ENCODE measurements around the gene TXNDC5. TPM values are rescaled to one million over a fixed set of nuclear protein-coding genes. Genes with fewer than 3 reads are reported as not detected.

TXNDC5 gene
- polyA plus RNA-seq, 3 donors = 12.6 to 33.5 (median 21.2) TPM

DNA sequence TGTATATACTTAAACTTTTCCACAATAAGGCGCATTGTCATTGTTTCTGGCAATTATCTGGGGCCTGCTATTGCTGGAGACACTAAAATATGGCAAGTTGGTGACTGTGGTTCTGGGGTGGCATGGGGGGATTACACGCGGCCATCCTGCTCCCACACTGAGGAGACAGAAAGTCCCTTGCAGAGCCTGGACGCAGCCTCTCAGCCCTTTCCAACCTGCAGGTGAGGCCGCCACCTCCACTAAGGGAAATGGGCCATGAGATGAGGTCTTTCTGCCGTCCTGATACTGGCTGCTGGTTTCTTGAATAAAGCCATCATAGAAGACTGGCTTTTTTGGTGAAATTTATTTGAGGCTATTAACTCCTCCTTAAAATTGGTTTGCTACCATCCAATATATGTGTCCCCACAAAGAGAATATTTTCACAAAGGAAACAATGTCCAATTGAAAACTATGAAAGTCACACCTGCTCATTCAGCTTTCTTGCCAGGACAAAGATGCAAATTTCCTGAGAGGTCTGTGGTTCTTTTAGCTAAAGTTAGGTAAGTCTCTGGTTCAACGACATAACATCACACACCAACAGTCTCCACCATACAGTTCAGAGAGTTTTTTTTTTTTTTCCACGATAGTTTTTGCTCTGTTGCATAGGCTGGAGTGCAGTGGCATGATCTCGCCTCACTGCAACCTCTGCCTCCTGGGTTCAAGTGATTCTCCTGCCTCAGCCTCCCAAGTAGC is 13.0 kb downstream of the TXNDC5 start:
- H3K36me3 Mint-ChIP-seq = peaks cover 86 to 91% of the 10 kb centered on the region in 2 donors
- 96% methylated on average over 4 of the region's 9 CpGs for whole genome bisulfite sequencing (ENCODE audit: insufficient coverage)
- no peaks in the 10 kb centered on the region for H3K9me3 Mint-ChIP-seq
- no peak for DNase-seq
- peaks cover 4% of the 10 kb centered on the region for H3K4me1 Mint-ChIP-seq
- Histone ChIP-seq H3K9ac (ENCODE audit: insufficient read depth, low read length, poor library complexity, severe bottlenecking) (no peak overlapping the region), H3K4me1 (ENCODE audit: control insufficient read depth in 1 of 2, insufficient read depth in 2 of 2, low read length in 2 of 2) (no peaks in the 10 kb centered on the region), H4K20me1 (ENCODE audit: insufficient read depth, low read length) (no peaks in the 10 kb centered on the region), H3K4me3 (replicated peaks in 1 of 3; ENCODE audit: low read depth in 2 of 3, low read length in 3 of 3) (no peak overlapping the region), H3K4me2 (replicated peaks; ENCODE audit: extremely low read depth, low read length, poor library complexity, severe bottlenecking) (no peak overlapping the region), H3K27me3 (ENCODE audit: control insufficient read depth in 2 of 2, insufficient read depth in 2 of 2, low read length in 2 of 2) (no peaks in the 10 kb centered on the region), H3K36me3 (replicated peaks in 1 of 2; ENCODE audit: control insufficient read depth in 1 of 2, insufficient read depth in 2 of 2, low read length in 2 of 2) (peaks cover 92 to 100% of the 10 kb centered on the region in 2 donors), H3K79me2 (ENCODE audit: insufficient read depth, low read length) (no peaks in the 10 kb centered on the region), H2AFZ (ENCODE audit: insufficient read depth, low read depth, low read length, poor library complexity, severe bottlenecking) (no peak overlapping the region), H3K9me3 (replicated peaks in 1 of 2; ENCODE audit: control insufficient read depth in 1 of 2, insufficient read depth in 1 of 2, low read length in 2 of 2) (no peaks in the 10 kb centered on the region), H3K27ac (ENCODE audit: low read depth in 1 of 2, low read length in 2 of 2) (no peak overlapping the region)
- no peak overlapping the region for H3K27ac Mint-ChIP-seq
- H3K4me3 Mint-ChIP-seq = no peak overlapping the region
- intact Hi-C loops (cut with micrococcal nuclease) = no loop called here
- TF ChIP-seq, protein P1, sequence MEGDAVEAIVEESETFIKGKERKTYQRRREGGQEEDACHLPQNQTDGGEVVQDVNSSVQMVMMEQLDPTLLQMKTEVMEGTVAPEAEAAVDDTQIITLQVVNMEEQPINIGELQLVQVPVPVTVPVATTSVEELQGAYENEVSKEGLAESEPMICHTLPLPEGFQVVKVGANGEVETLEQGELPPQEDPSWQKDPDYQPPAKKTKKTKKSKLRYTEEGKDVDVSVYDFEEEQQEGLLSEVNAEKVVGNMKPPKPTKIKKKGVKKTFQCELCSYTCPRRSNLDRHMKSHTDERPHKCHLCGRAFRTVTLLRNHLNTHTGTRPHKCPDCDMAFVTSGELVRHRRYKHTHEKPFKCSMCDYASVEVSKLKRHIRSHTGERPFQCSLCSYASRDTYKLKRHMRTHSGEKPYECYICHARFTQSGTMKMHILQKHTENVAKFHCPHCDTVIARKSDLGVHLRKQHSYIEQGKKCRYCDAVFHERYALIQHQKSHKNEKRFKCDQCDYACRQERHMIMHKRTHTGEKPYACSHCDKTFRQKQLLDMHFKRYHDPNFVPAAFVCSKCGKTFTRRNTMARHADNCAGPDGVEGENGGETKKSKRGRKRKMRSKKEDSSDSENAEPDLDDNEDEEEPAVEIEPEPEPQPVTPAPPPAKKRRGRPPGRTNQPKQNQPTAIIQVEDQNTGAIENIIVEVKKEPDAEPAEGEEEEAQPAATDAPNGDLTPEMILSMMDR (IDR thresholded peaks at IDR 0.05) = no peak
- H3K27me3 Mint-ChIP-seq (ENCODE audit: low read depth in 3 of 3) = no peaks in the 10 kb centered on the region

DNA sequence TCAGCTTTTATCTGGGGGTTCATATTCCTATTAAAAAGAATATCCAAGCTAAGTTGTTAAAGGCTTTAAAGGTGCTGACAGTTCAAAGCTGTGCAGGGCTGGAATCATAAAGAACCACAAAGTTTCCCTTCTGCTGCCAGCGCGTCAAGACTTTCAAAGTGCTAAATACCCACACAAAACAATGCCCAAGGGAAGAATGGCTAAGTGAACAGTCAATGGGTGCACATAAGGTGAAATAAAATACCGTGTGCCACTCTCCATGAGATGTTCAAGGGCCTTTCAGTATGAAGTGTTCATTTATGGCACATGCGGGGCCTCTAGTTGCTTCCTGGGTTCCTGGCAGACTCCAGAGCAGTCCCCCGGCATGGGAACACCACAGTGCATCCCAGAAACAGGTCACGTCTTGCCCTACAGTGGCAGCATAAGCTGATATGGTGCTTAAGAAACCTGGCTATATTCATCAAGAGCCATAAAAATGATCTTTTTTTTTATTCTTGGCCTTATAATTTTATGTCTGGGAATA is 14.1 kb downstream of the TXNDC5 start:
- TF ChIP-seq, protein P1 (IDR thresholded peaks at IDR 0.05) = no peak
- DNase-seq = no peak
- Mint-ChIP-seq H3K36me3 (peaks cover 86 to 91% of the 10 kb centered on the region in 2 donors), H3K4me1 (peaks cover 4% of the 10 kb centered on the region), H3K27ac (no peak overlapping the region), H3K9me3 (no peaks in the 10 kb centered on the region), H3K27me3 (ENCODE audit: low read depth in 3 of 3) (no peaks in the 10 kb centered on the region), H3K4me3 (no peak overlapping the region)
- Histone ChIP-seq H3K4me2 (replicated peaks; ENCODE audit: extremely low read depth, low read length, poor library complexity, severe bottlenecking) (no peak overlapping the region), H4K20me1 (ENCODE audit: insufficient read depth, low read length) (no peaks in the 10 kb centered on the region), H3K9me3 (replicated peaks in 1 of 2; ENCODE audit: control insufficient read depth in 1 of 2, insufficient read depth in 1 of 2, low read length in 2 of 2) (no peaks in the 10 kb centered on the region), H3K27ac (ENCODE audit: low read depth in 1 of 2, low read length in 2 of 2) (no peak overlapping the region), H3K9ac (ENCODE audit: insufficient read depth, low read length, poor library complexity, severe bottlenecking) (no peak overlapping the region), H3K4me3 (replicated peaks in 1 of 3; ENCODE audit: low read depth in 2 of 3, low read length in 3 of 3) (no peak overlapping the region), H3K4me1 (ENCODE audit: control insufficient read depth in 1 of 2, insufficient read depth in 2 of 2, low read length in 2 of 2) (no peaks in the 10 kb centered on the region), H2AFZ (ENCODE audit: insufficient read depth, low read depth, low read length, poor library complexity, severe bottlenecking) (no peak overlapping the region), H3K27me3 (ENCODE audit: control insufficient read depth in 2 of 2, insufficient read depth in 2 of 2, low read length in 2 of 2) (no peaks in the 10 kb centered on the region), H3K79me2 (ENCODE audit: insufficient read depth, low read length) (no peaks in the 10 kb centered on the region), H3K36me3 (replicated peaks in 1 of 2; ENCODE audit: control insufficient read depth in 1 of 2, insufficient read depth in 2 of 2, low read length in 2 of 2) (peaks cover 91 to 100% of the 10 kb centered on the region in 2 donors)
- intact Hi-C loops (cut with micrococcal nuclease) = no loop called here
- WGBS (ENCODE audit: insufficient coverage) = 96% methylated on average over 3 of the region's 6 CpGs
